Motor neuron (in vitro differentiated cells): ENCODE data around the gene ST8SIA2. TPM values are rescaled to one million over a fixed set of nuclear protein-coding genes. Genes with fewer than 3 reads are reported as not detected.

Experiments used
- ATAC-seq, 8 experiments: fragments of 200-7000 bp; cut with Tn5 transposase; replicated peaks in 6 of 8; 2 replicates each; pipeline ENCODE4 v1.8.0; 2021; ENCODE audit warnings: mild to moderate bottlenecking in 8 of 8, moderate library complexity in 8 of 8
- H3K27ac ChIP-seq, 2 donors: fragments of 250-450 bp; sonication (Bioruptor Pico); 2 replicates each; pipeline ENCODE4 v1.9.0; 2021; ENCODE audit warnings: antibody characterized with exemption in 2 of 2, mild to moderate bottlenecking in 2 of 2, moderate library complexity in 1 of 2
- H3K4me1 ChIP-seq, 2 donors: fragments of 250-450 bp; sonication (Bioruptor Pico); replicated peaks in 1 of 2; 2 replicates each; pipeline ENCODE4 v1.6.1; 2021; ENCODE audit warnings: antibody characterized with exemption in 2 of 2, mild to moderate bottlenecking in 2 of 2, moderate library complexity in 1 of 2
- H3K4me3 ChIP-seq, 5 donors: fragments of 250-450 bp; sonication (Bioruptor Pico); 2 replicates each; pipeline ENCODE4 v1.9.0; 2021; ENCODE audit warnings: antibody characterized with exemption in 5 of 5, mild to moderate bottlenecking in 5 of 5, moderate library complexity in 4 of 5
- WGBS, 10 experiments: fragments of 450-650 bp; shearing (Covaris generic); methylation state at CpG; one replicate each; pipeline ENCODE4 v1.0.0; 2022; 5-methylcytosine and 5-hydroxymethylcytosine counted together
- in situ Hi-C, 9 experiments: fragments of 400-800 bp; cut with MboI; loops; one replicate each; pipeline ENCODE4 v1.15.0; 2021; ENCODE audit warnings: low sequenced_read_pairs in 9 of 9, low pct_unique_long_range_greater_than_20kb in 2 of 9; ENCODE audit not compliant: unreplicated experiment in 9 of 9
- total RNA-seq, 8 experiments: library from RNA; unstranded; fragments of 300-600 nt; gene quantifications; 2 replicates each; pipeline versions ENCODE4 v1.2.3 to v1.2.4, GENCODE V29; 2022

Gene ST8SIA2
- total RNA-seq, 8 experiments from 2014 or later: 0.18 to 20.7 (median 16.1) TPM

DNA sequence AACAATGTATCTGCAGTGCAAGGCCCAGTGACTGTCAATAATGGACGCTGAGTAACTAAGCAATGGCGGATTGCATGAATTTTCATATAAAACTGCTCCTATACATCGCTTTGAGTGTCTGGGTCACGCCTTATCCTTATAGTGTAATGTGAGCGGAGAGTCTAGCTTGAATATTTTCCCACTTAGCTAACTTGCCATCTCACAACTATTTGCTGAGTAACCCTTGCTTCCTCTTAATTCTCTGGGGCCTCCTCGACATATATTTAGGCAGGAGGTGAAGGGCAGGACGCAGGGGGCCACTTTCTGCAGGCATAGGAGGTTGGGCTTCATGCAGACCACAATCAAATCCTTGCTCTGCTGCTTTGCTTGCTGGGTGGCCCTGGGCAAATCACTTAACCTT is 24.0 kb downstream of the ST8SIA2 start:
- no peak overlapping the region for H3K27ac ChIP-seq
- 30 to 100% (median 83%) methylated on average over 1 to 6 of the region's 7 CpGs; no CpG with 5 or more reads in 1 of the 10 experiments for WGBS, 10 experiments
- peaks cover 0 to 8% of the 10 kb centered on the region in 2 donors for H3K4me1 ChIP-seq
- no peak overlapping the region for H3K4me3 ChIP-seq
- no peak for ATAC-seq
- in situ Hi-C loops: loop anchor here in 2 of 9 experiments (25.0 kb wide), 2 partner anchors 295 to 330 kb away; no protein-coding TSS in a partner anchor

DNA sequence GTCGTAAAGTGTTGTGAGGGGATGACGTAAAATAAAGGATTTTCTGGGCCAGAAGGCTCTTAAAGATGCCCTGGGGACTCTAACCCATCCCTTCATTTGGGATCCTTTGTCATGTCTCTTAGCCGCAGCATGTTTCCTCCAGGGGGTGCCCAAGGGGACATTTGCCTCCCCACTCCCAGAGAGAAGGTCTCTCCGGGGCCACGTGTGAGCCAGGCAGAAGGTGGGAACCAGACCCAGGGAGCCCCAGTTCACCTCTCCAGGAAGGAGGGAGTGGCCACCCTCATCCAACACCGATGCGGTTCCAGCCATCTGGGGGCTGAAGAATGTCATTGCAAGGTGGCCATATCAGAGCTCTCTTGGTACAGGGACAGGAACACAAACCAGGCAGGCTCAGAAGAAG is 25.2 kb downstream of the ST8SIA2 start:
- no peak overlapping the region for H3K4me3 ChIP-seq
- no peak overlapping the region for H3K27ac ChIP-seq
- in situ Hi-C loops: loop anchor here in 2 of 9 experiments (25.0 kb wide), 2 partner anchors 293 to 332 kb away; no protein-coding TSS in a partner anchor
- 49 to 100% (median 81%) methylated on average over 2 to 5 of the region's 7 CpGs; no CpG with 5 or more reads in 2 of the 10 experiments for WGBS, 10 experiments
- no peaks in the 10 kb centered on the region for H3K4me1 ChIP-seq
- no peak for ATAC-seq

DNA sequence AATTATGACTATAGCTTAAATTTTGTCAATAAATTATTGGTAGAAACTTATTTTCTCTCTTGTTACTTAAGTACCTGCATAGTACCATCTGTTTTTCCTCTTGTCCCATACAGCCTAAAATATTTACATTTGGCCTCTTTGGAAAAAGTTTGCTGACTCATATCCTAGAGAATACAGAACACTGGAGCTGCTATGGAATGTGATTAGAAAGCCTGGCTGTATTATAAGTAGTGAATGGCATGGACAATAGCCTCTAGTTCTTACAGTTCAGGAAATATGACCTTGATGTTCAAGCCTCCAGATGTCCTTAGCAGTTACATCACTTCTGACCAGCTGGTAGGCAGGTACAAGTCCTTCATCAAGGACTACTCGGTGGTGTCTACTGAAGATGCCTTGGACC is 28.3 kb downstream of the ST8SIA2 start:
- in situ Hi-C loops: loop anchor here in 2 of 9 experiments (25.0 kb wide), 2 partner anchors 290 to 335 kb away; no protein-coding TSS in a partner anchor
- H3K4me1 ChIP-seq: no peaks in the 10 kb centered on the region
- ATAC-seq: peak in 4 of 8 experiments; percentile 12 to 67 (median 48)
- no peak overlapping the region for H3K4me3 ChIP-seq
- no peak overlapping the region for H3K27ac ChIP-seq
- WGBS, 10 experiments: 0 to 83% (median 36%) methylated on average over 1 of the region's 1 CpG; no CpG with 5 or more reads in 6 of the 10 experiments

DNA sequence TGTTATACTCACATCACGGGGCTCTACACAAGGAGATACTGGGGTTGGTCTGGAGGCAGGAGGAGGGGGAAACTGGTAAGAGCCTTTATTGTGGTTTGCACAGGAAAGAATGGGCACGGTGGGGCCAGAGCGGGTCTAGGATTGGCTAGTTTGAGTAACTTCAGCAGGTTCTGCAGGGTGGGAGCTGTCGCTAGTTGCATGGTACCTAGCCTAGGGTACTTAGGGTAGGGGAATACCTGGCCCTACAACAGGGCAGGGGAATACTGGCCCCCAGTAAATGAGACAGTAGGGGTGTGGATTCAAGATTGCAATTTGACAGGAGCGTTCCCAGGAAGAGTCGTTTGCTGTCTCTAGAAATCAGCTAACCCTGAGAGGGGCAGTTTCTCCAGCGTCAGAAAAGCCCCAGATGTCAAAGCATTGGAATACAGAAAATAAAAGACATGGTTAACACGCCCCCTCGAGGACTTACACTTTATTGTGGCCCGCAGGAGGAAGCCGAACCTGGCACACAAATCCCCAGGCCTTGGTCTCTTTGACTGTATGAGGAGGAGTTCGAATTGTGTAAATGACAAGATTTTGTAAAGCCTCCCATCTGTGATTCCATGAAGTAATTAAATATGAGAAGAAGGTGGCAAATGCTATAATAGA is 32.0 kb downstream of the ST8SIA2 start:
- in situ Hi-C loops: no loop called here
- WGBS, 10 experiments: 41 to 94% (median 68%) methylated on average over 2 to 12 of the region's 12 CpGs; no CpG with 5 or more reads in 1 of the 10 experiments
- no peak overlapping the region for H3K27ac ChIP-seq
- ATAC-seq: no peak
- peaks cover 0 to 4% of the 10 kb centered on the region in 2 donors for H3K4me1 ChIP-seq
- no peak overlapping the region for H3K4me3 ChIP-seq

DNA sequence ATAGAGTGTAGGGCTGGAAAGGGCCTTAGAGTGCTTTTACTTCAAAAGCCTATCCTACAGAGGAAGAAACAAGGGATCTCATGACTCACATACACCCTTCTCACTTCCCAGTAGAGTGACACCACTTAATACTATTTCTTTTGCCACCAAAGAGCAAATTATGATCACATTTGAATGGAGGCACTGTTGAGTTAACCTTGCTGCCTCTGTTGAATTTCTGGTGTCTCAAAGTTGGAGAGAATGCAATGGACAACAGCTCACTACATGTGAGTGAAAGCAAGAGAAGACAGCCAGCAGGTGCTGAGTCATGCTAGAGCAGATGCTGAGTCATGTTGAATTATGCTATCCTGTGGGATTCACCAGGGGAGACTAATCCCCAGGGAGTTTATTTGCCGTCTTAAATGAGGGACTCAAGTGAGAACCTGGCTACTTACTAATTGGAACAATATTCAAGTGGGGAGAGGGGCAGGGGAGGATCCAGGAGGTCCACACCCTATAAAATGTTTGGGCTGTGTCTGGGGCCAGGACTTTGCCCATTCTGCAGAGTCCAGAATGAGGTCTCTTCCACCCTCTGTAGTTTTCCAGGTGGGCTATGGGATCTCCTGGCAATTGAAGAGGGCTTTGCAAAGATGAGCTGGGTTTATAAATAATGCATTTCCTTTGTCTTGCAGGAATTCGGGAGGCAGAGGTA is 35.8 kb downstream of the ST8SIA2 start:
- Histone ChIP-seq H3K4me3 (no peak overlapping the region), H3K27ac (no peak overlapping the region), H3K4me1 (peaks cover 0 to 4% of the 10 kb centered on the region in 2 donors)
- in situ Hi-C loops: no loop called here
- 0 to 67% (median 34%) methylated on average over 1 to 2 of the region's 2 CpGs; no CpG with 5 or more reads in 3 of the 10 experiments for WGBS, 10 experiments
- peak; percentile 60 to 97 (median 75) for ATAC-seq

- 14 to 100% (median 52%) methylated on average over 1 of the region's 1 CpG; no CpG with 5 or more reads in 4 of the 10 experiments for WGBS, 10 experiments
- H3K4me3 ChIP-seq: no peak overlapping the region
- in situ Hi-C loops: no loop called here
- ATAC-seq: peak in 2 of 8 experiments; percentile 20 to 47
- peaks cover 0 to 4% of the 10 kb centered on the region in 2 donors for H3K4me1 ChIP-seq
- H3K27ac ChIP-seq: no peak overlapping the region
Measured at GRCh38 chr15:92430069-92430440, 36.4 kb downstream of the ST8SIA2 start.

- in situ Hi-C loops: no loop called here
- Histone ChIP-seq H3K4me3 (no peak overlapping the region), H3K27ac (no peak overlapping the region), H3K4me1 (no peaks in the 10 kb centered on the region)
- no peak for ATAC-seq
- 60 to 100% (median 69%) methylated on average over 1 to 3 of the region's 3 CpGs; no CpG with 5 or more reads in 5 of the 10 experiments for WGBS, 10 experiments
Measured at GRCh38 chr15:92435145-92435544, 41.5 kb downstream of the ST8SIA2 start.

- Histone ChIP-seq H3K4me3 (no peak overlapping the region), H3K27ac (no peak overlapping the region), H3K4me1 (no peaks in the 10 kb centered on the region)
- WGBS, 10 experiments: 38 to 87% (median 82%) methylated on average over 2 to 12 of the region's 12 CpGs; no CpG with 5 or more reads in 4 of the 10 experiments
- ATAC-seq: no peak
- in situ Hi-C loops: no loop called here
Measured at GRCh38 chr15:92438471-92438870, 44.8 kb downstream of the ST8SIA2 start.

DNA sequence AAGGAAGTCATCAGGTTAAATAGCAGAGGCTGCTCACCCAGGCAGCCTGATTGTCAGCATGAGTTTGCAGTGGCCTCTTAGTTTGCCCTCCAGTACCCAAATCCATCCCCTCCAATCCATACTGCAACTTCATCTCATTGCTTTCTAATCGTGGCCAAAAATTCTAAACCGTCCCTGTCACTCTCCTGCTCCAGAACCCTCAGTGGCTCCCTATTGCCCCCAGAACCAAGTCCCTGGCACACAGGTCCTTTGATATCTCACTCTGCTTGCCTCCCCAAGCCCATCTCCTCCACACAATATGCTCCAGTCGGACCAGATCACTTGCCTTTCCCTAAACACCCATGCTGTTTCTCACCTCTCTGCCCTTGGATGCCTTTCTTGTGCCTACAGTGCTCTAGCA is 49.7 kb downstream of the ST8SIA2 start:
- 41 to 100% (median 81%) methylated on average over 1 to 3 of the region's 3 CpGs; no CpG with 5 or more reads in 4 of the 10 experiments for WGBS, 10 experiments
- in situ Hi-C loops: no loop called here
- ATAC-seq: no peak
- Histone ChIP-seq H3K4me3 (no peak overlapping the region), H3K27ac (no peak overlapping the region), H3K4me1 (no peaks in the 10 kb centered on the region)

DNA sequence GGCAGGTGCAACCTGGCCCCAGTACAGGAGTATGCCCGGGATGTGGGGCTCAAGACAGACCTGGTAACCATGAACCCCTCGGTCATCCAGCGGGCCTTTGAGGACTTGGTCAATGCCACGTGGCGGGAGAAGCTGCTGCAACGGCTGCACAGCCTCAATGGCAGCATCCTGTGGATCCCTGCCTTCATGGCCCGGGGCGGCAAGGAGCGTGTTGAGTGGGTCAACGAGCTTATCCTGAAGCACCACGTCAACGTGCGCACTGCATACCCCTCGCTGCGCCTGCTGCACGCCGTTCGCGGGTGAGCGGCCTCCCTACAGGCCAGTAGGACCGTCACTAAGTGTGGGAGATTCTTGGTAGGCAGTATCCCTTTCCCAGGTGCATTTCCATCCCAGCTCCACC is 51.0 kb downstream of the ST8SIA2 start:
- WGBS, 10 experiments: 53 to 100% (median 86%) methylated on average over 3 to 7 of the region's 21 CpGs; no CpG with 5 or more reads in 6 of the 10 experiments
- in situ Hi-C loops: no loop called here
- H3K27ac ChIP-seq: no peak overlapping the region
- no peaks in the 10 kb centered on the region for H3K4me1 ChIP-seq
- no peak overlapping the region for H3K4me3 ChIP-seq
- ATAC-seq: no peak

DNA sequence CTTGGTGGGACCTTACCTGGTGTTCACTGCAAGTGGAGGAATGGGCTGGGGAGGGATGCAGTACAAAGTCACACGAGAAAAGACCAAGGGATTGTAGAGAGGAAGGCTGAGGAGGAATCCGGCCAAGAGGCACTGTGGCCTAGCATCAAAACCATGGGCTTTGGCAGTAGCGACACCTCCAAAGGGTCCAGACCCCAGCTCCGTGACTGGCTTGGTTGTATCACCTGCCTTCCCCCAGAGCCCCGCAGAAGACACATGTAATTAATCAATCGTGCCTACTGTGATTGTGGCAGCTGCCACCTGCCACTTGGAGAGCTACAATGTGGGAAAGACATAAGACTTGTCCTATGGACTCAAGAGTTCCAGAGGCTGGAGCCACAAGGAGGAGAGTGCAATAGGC is 54.7 kb downstream of the ST8SIA2 start:
- no peak for ATAC-seq
- 60 to 100% (median 73%) methylated on average over 1 to 4 of the region's 6 CpGs; no CpG with 5 or more reads in 4 of the 10 experiments for WGBS, 10 experiments
- no peaks in the 10 kb centered on the region for H3K4me1 ChIP-seq
- H3K4me3 ChIP-seq: no peak overlapping the region
- H3K27ac ChIP-seq: no peak overlapping the region
- in situ Hi-C loops: no loop called here

- Histone ChIP-seq H3K4me1 (no peaks in the 10 kb centered on the region), H3K27ac (no peak overlapping the region), H3K4me3 (no peak overlapping the region)
- 0 to 100% (median 45%) methylated on average over 1 to 2 of the region's 2 CpGs; no CpG with 5 or more reads in 2 of the 10 experiments for WGBS, 10 experiments
- ATAC-seq: peak in 2 of 8 experiments; percentile 56 to 63
- in situ Hi-C loops: no loop called here
Measured at GRCh38 chr15:92449476-92449875, 55.8 kb downstream of the ST8SIA2 start.

DNA sequence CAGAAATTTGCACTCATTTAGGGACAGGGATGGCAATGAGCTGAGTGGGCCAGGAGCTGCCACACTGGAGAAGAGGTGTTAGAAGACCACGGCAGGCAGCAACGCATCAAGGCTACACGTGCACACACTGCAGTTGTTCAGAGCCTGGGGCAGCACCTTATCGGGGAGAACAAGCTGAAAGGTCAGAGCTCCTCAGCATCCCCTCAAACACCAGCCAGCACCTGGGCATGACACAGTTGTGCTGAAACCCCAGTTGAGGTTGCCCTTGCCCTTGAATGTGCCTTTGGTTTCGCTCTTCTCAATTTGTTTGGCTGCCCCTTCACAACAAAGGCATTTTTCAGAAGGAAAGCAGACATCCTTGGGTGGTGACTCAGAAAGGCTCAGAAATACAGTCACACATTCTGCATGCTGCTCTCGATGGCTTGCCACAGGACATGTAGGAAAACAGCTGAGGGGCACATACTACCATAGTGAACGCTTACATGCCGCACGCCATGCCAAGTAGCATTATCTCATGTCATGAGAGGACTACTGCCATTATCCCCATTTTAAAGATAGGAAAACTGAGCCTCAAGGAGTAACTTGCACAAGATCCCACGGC is 57.6 kb downstream of the ST8SIA2 start:
- no peak overlapping the region for H3K27ac ChIP-seq
- H3K4me3 ChIP-seq: no peak overlapping the region
- WGBS, 10 experiments: 63 to 100% (median 93%) methylated on average over 1 to 5 of the region's 10 CpGs; no CpG with 5 or more reads in 4 of the 10 experiments
- in situ Hi-C loops: no loop called here
- no peak for ATAC-seq
- H3K4me1 ChIP-seq: no peaks in the 10 kb centered on the region
